H1 (cell line): Measurements from ENCODE around the gene ANXA9. TPM values are rescaled to one million over a fixed set of nuclear protein-coding genes. Genes with fewer than 3 reads are reported as not detected.

Experiments
- CEBPB ChIP-seq: IDR thresholded peaks from 2 replicates; pipeline ENCODE4 v1.6.1; 2012; ENCODE audit warnings: low read depth, low read length
- SRF ChIP-seq: IDR thresholded peaks from 2 replicates; pipeline ENCODE4 v1.6.1; 2011; ENCODE audit warnings: mild to moderate bottlenecking, low read depth, low read length, moderate library complexity
- polyA plus RNA-seq, 7 experiments: library from polyadenylated mRNA; depleted of rRNA in 3 of 7; stranded (reverse) in 5 of 7; unstranded in 2 of 7; fragments of >200 nt in 5 of 7; fragments of 200-250 nt in 2 of 7; gene quantifications; 1 replicate in 5 of 7; 2 replicates in 1 of 7; 4 replicates in 1 of 7; pipeline versions ENCODE4 v1.2.1 to v1.2.3, GENCODE V29; 2011 to 2013; ENCODE audit warnings: missing spikeins in 2 of 7, mixed read lengths in 2 of 7
- total RNA-seq: library from RNA; stranded (reverse); fragmentation: NEBNext Ultra II Directional; extraction: Animal tissue kit (Norgen Biotek cat#: 25700); gene quantifications from 2 replicates; pipeline ENCODE4 v1.2.1, GENCODE V29; 2021
- TF ChIP-seq, protein P1 (sequence below): IDR thresholded peaks from 2 replicates; pipeline ENCODE4 v1.6.1; 2012; ENCODE audit warnings: low read length, inconsistent platforms

The ANXA9 gene
- total and polyA plus RNA-seq, 2 of the 8 experiments (the other 6 are each of a cell fraction or from before 2014, with no cell fraction given) = 1.8 to 3.5 TPM

- TF ChIP-seq, protein P1, sequence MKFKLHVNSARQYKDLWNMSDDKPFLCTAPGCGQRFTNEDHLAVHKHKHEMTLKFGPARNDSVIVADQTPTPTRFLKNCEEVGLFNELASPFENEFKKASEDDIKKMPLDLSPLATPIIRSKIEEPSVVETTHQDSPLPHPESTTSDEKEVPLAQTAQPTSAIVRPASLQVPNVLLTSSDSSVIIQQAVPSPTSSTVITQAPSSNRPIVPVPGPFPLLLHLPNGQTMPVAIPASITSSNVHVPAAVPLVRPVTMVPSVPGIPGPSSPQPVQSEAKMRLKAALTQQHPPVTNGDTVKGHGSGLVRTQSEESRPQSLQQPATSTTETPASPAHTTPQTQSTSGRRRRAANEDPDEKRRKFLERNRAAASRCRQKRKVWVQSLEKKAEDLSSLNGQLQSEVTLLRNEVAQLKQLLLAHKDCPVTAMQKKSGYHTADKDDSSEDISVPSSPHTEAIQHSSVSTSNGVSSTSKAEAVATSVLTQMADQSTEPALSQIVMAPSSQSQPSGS = no peak
- no peak for TF ChIP-seq SRF
- no peak for TF ChIP-seq CEBPB
Observed at GRCh38 chr1:150955280-150955679, 26.8 kb upstream of the ANXA9 start (continued).
